Neural progenitor cell (in vitro differentiated cells): ENCODE results near the gene FBN2. TPM values are rescaled to one million over a fixed set of nuclear protein-coding genes. Genes with fewer than 3 reads are reported as not detected.

Experiments used
- DNase-seq: peaks from one replicate; pipeline ENCODE4 v3.0.0-alpha.2; 2016; ENCODE audit warnings: low spot score
- H2AFZ ChIP-seq: fragments of 200-600 bp; sonication (generic); replicated peaks from 2 replicates; pipeline ENCODE4 v1.6.1; 2016; ENCODE audit warnings: antibody characterized with exemption
- H3F3A ChIP-seq: fragments of 200-600 bp; sonication (generic); 2 replicates; pipeline ENCODE4 v1.6.1; 2016; ENCODE audit warnings: antibody characterized with exemption, low read depth
- H3K27ac ChIP-seq: fragments of 200-600 bp; sonication (generic); 2 replicates; pipeline ENCODE4 v1.5.1; 2016; ENCODE audit warnings: mild to moderate bottlenecking
- H3K27me3 ChIP-seq: fragments of 200-600 bp; sonication (generic); 2 replicates; pipeline ENCODE4 v1.6.1; 2016; ENCODE audit warnings: mild to moderate bottlenecking, moderate library complexity
- H3K36me3 ChIP-seq: fragments of 200-600 bp; sonication (generic); 2 replicates; pipeline ENCODE4 v1.5.1; 2016
- H3K4me1 ChIP-seq: fragments of 200-600 bp; sonication (generic); 2 replicates; pipeline ENCODE4 v1.6.1; 2016; ENCODE audit warnings: mixed run types
- H3K4me2 ChIP-seq: fragments of 200-600 bp; sonication (generic); 2 replicates; pipeline ENCODE4 v1.6.1; 2016
- H3K4me3 ChIP-seq: fragments of 200-600 bp; sonication (generic); 2 replicates; pipeline ENCODE4 v1.5.1; 2016
- H3K79me2 ChIP-seq: fragments of 200-600 bp; sonication (generic); 2 replicates; pipeline ENCODE4 v1.6.1; 2016; ENCODE audit warnings: low read depth
- H3K9ac ChIP-seq: fragments of 200-600 bp; sonication (generic); 2 replicates; pipeline ENCODE4 v1.6.1; 2016
- H3K9me3 ChIP-seq: fragments of 200-600 bp; sonication (generic); 2 replicates; pipeline ENCODE4 v1.5.1; 2016; ENCODE audit warnings: low read depth
- H4K20me1 ChIP-seq: fragments of 200-600 bp; sonication (generic); 2 replicates; pipeline ENCODE4 v1.6.1; 2016; ENCODE audit warnings: low read depth
- H3K27ac Mint-ChIP-seq: 3 replicates; pipeline ENCODE4 v1.8.0; 2021; ENCODE audit warnings: mixed read lengths
- H3K27me3 Mint-ChIP-seq: 2 replicates; pipeline ENCODE4 v1.8.0; 2022; ENCODE audit warnings: low read depth, mild to moderate bottlenecking, inconsistent platforms, moderate library complexity, mixed read lengths; ENCODE audit not compliant: insufficient read depth
- H3K36me3 Mint-ChIP-seq: 3 replicates; pipeline ENCODE4 v1.8.0; 2021; ENCODE audit warnings: mixed read lengths
- H3K4me1 Mint-ChIP-seq: 3 replicates; pipeline ENCODE4 v1.8.0; 2021; ENCODE audit warnings: mixed read lengths
- H3K4me3 Mint-ChIP-seq: 3 replicates; pipeline ENCODE4 v1.8.0; 2021; ENCODE audit warnings: mild to moderate bottlenecking, moderate library complexity, mixed read lengths
- H3K9me3 Mint-ChIP-seq: 3 replicates; pipeline ENCODE4 v1.8.0; 2020; ENCODE audit warnings: mixed read lengths
- CTCF ChIP-seq: fragments of 200-600 bp; sonication (generic); IDR thresholded peaks from 2 replicates; pipeline ENCODE4 v1.5.1; 2017; ENCODE audit warnings: antibody characterized with exemption, mild to moderate bottlenecking
- EZH2 ChIP-seq: fragments of 200-600 bp; sonication (generic); IDR thresholded peaks from 2 replicates; pipeline ENCODE4 v1.6.1; 2017; ENCODE audit warnings: antibody characterized with exemption, mild to moderate bottlenecking, moderate library complexity
- EZH2phosphoT487 ChIP-seq: fragments of 200-600 bp; sonication (generic); IDR thresholded peaks from 2 replicates; pipeline ENCODE4 v1.6.1; 2017; ENCODE audit warnings: antibody characterized with exemption
- total RNA-seq: library from RNA; depleted of rRNA; stranded (reverse); fragments of >200 nt; gene quantifications from 2 replicates; pipeline ENCODE4 v1.2.3, GENCODE V29; 2015; ENCODE audit warnings: low replicate concordance

Gene FBN2
- total RNA-seq, 1 donor from 2014 or later: 88.1 TPM

- H4K20me1 ChIP-seq: no peaks in the 10 kb centered on the region
- H3F3A ChIP-seq: no peaks in the 10 kb centered on the region
- peaks cover 2% of the 10 kb centered on the region for H3K9me3 Mint-ChIP-seq
- no peaks in the 10 kb centered on the region for H3K4me1 Mint-ChIP-seq
- no peaks in the 10 kb centered on the region for H3K4me1 ChIP-seq
- H3K4me2 ChIP-seq: no peak overlapping the region
- no peak overlapping the region for H3K4me3 Mint-ChIP-seq
- H3K36me3 ChIP-seq: no peaks in the 10 kb centered on the region
- no peak overlapping the region for H3K4me3 ChIP-seq
- H3K36me3 Mint-ChIP-seq: peaks cover 6% of the 10 kb centered on the region
- DNase-seq: no peak
- H3K27me3 Mint-ChIP-seq: no peaks in the 10 kb centered on the region
- H3K27ac ChIP-seq: no peak overlapping the region
- no peaks in the 10 kb centered on the region for H3K27me3 ChIP-seq
- H3K9ac ChIP-seq: no peak overlapping the region
- H3K9me3 ChIP-seq: no peaks in the 10 kb centered on the region
- no peaks in the 10 kb centered on the region for H3K79me2 ChIP-seq
- TF ChIP-seq EZH2: no peak
- TF ChIP-seq CTCF: no peak
- H2AFZ ChIP-seq: no peak overlapping the region
- no peak overlapping the region for H3K27ac Mint-ChIP-seq
Observed at GRCh38 chr5:128252756-128253155, 285.3 kb downstream of the FBN2 start.

- H3K36me3 ChIP-seq: no peaks in the 10 kb centered on the region
- DNase-seq: no peak
- Mint-ChIP-seq H3K27me3 (no peaks in the 10 kb centered on the region), H3K4me3 (no peak overlapping the region), H3K36me3 (peaks cover 3% of the 10 kb centered on the region), H3K9me3 (peaks cover 2% of the 10 kb centered on the region), H3K4me1 (no peaks in the 10 kb centered on the region), H3K27ac (no peak overlapping the region)
- H3K4me1 ChIP-seq: no peaks in the 10 kb centered on the region
- no peaks in the 10 kb centered on the region for H3K9me3 ChIP-seq
- H3K27me3 ChIP-seq: no peaks in the 10 kb centered on the region
- no peaks in the 10 kb centered on the region for H4K20me1 ChIP-seq
- no peak overlapping the region for H3K27ac ChIP-seq
- no peak overlapping the region for H3K4me3 ChIP-seq
- H2AFZ ChIP-seq: no peak overlapping the region
- no peaks in the 10 kb centered on the region for H3K79me2 ChIP-seq
- TF ChIP-seq EZH2phosphoT487 (no peak), CTCF (no peak), EZH2 (no peak)
- no peaks in the 10 kb centered on the region for H3F3A ChIP-seq
- H3K9ac ChIP-seq: no peak overlapping the region
- H3K4me2 ChIP-seq: no peak overlapping the region
Observed at GRCh38 chr5:128252196-128252595, 285.8 kb downstream of the FBN2 start.

- Histone ChIP-seq H3K79me2 (no peaks in the 10 kb centered on the region), H3K9me3 (no peaks in the 10 kb centered on the region), H3F3A (no peaks in the 10 kb centered on the region), H3K9ac (no peak overlapping the region), H3K4me1 (no peaks in the 10 kb centered on the region), H3K27me3 (no peaks in the 10 kb centered on the region), H3K4me2 (no peak overlapping the region), H2AFZ (no peak overlapping the region), H3K27ac (no peak overlapping the region), H4K20me1 (no peaks in the 10 kb centered on the region), H3K4me3 (no peak overlapping the region), H3K36me3 (no peaks in the 10 kb centered on the region)
- DNase-seq: no peak
- Mint-ChIP-seq H3K27ac (no peak overlapping the region), H3K4me1 (no peaks in the 10 kb centered on the region), H3K36me3 (peaks cover 3% of the 10 kb centered on the region), H3K9me3 (no peaks in the 10 kb centered on the region), H3K4me3 (no peak overlapping the region), H3K27me3 (no peaks in the 10 kb centered on the region)
- TF ChIP-seq EZH2phosphoT487: no peak
Observed at GRCh38 chr5:128245974-128246373, 292.1 kb downstream of the FBN2 start.

GRCh38 chr5:128243958-128244582, 294.0 kb downstream of the FBN2 start:
- H4K20me1 ChIP-seq: no peaks in the 10 kb centered on the region
- no peaks in the 10 kb centered on the region for H3K4me1 Mint-ChIP-seq
- no peaks in the 10 kb centered on the region for H3K36me3 Mint-ChIP-seq
- no peak overlapping the region for H3K9ac ChIP-seq
- H3K27ac ChIP-seq: no peak overlapping the region
- H3K27me3 ChIP-seq: no peaks in the 10 kb centered on the region
- peaks cover 3% of the 10 kb centered on the region for H3K27me3 Mint-ChIP-seq
- H3K79me2 ChIP-seq: no peaks in the 10 kb centered on the region
- no peak overlapping the region for H3K4me2 ChIP-seq
- no peak overlapping the region for H3K27ac Mint-ChIP-seq
- H3K9me3 Mint-ChIP-seq: no peaks in the 10 kb centered on the region
- H3K4me1 ChIP-seq: no peaks in the 10 kb centered on the region
- DNase-seq: no peak
- no peak overlapping the region for H3K4me3 ChIP-seq
- H3F3A ChIP-seq: no peaks in the 10 kb centered on the region
- TF ChIP-seq EZH2phosphoT487: no peak
- TF ChIP-seq CTCF: no peak
- no peak for TF ChIP-seq EZH2
- no peaks in the 10 kb centered on the region for H3K9me3 ChIP-seq
- H3K36me3 ChIP-seq: no peaks in the 10 kb centered on the region
- H2AFZ ChIP-seq: no peak overlapping the region
- no peak overlapping the region for H3K4me3 Mint-ChIP-seq
